Activated CD8-positive, alpha-beta memory T cell treated with anti-CD3 and anti-CD28 coated beads for 4 hours (primary cell): ENCODE measurements around the gene AACS.

Experiments used
- DNase-seq, 2 donors: peaks; one replicate each; pipeline ENCODE4 v3.0.0-alpha.2; 2020; ENCODE audit warnings: low read depth in 2 of 2

The AACS gene

DNA sequence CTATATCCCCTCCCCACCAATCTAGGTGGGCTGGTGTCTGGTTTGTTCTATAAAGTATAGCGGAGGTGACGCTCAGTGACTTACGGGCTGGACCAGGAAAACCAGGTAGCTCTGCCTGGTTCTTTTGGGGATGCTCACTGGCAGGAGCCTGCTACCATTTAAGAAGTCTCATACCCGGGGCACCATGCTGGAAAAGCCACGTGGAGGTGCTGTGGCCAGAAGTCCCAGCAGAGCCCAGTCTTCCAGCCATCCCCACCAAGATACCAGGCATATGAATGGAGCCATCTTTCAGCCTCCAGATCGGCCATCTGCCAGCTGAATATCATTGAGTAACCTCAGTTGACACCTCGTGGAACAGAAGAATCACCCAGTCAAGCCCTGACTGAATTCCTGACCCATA is 87.2 kb downstream of the AACS start:
- no peak for DNase-seq

DNA sequence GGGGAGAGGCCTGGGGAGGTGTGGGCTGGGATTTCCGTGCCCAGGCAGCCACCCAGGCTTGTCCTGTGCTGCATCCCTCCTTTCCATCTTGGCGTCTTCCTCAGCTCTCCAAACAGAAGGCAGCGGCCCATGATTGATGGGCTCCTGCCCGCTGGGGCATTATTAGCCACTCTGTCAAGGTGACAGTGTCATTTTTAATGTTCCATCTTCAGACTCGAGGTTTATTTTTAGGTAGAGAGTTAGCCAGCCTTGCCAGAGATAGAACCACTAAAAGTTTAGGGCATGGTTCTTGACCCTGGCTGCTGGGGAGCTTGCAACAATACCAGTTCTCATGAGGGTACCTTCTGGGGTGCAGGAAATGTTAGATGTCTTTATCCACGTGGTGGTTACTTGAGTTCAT is 90.1 kb downstream of the AACS start:
- no peak for DNase-seq

DNA sequence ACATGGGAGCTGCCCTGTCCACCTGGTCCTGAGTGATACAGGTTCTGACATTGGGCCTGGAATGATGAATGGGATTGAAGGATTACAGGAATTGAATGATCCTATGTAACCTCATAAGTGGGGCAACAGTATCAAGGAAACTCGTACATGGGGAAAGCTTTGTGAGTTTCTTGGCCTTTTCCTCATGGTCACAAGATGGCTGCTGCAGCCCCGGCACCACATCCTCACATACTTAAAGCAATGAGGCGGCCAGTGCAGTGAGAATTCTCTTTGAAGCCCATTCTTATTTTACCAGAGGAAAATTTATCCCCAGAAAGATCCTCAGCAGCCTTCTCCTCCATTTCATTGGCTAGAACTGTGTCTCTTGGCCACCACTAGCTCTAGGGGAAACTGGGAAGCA is 91.9 kb downstream of the AACS start:
- no peak for DNase-seq

DNA sequence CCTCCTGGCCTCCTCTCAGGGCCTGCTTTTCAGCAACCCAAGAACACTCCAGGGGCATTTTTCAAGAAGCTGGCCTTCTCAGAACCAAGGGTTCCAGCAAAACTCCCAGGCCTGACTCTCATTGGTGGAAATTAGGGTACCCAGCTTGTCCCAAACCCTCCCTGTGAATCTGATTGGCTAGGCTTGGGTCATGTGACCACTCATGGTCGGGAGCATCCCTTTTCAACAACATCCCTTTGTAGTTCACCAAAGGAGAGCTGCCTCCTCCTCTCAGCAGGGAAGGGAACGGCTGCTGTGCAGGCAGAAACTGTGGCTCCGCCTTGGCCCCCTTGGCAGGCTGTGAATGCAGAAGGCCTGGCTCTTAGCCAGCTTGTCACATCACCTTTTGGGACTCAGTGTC is 94.5 kb downstream of the AACS start:
- DNase-seq = no peak

DNA sequence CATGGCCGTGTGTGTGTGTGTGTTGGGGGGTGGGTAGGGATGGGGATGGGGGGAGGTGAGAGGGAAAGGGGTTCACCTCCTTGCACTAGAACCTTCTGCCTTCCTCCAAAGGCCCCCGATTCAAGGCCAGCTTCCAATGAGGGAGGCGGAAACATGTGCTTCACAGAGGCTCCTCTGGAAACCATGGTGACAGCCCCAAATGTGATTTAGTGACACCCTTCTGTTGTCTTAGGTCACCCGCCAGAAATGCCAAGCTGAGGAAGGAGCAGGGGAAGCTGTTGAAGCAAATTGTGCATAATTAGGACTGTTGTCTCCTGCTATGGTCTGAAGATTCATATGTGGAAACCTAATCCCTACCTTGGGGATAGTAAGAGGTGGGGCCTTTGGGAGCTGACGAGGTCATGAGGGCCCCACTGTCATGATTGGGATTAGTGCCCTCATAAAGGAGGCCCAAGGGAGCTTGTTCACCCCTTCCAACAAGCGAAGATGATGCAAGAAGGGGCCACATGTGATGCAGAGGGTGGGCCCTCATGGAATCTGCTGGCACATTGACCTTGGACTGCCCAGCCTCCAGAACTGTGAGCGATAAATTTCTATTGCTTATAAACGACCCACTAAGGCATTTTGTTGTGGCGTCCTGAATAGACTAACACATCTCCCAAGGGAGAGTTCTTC is 95.2 kb downstream of the AACS start:
- no peak for DNase-seq

DNA sequence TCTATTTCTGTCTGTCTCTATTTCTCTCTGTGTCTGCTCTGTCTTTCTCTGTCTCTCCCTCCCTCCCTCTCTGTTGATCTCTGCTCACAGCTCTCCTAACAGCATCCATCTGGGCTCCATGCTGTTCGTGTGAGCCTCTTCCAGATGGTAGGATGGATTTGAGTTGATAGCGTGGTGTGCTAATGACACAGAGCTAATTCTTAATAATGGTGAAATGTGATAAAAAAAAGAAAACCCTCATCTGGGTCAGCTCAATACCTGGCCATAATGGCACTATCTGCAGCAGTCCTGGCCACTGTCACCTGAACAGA is 96.4 kb downstream of the AACS start:
- DNase-seq = no peak

DNA sequence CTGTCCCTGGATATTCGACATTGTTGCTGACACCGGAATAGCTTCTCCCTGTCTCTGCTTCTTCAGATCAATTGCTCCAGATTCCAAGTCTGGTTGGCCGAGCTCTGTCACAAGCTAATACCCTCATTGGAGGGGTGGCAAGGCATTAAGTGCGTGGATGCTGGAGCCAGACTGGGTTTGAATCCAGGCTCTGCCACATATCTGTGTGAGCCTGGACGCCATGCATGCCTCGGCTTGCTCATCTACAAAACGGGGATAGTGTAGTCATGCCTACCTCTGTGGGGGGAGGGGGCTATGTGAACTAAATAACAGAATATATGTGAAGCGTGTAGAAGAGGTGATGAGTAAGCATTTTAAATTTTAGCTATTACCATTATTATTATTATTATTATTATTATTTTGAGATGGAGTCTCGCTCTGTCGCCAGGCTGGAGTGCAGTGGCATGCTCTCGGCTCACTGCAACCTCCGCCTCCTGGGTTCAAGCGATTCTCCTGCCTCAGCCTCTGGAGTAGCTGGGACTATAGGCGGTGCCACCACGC is 97.3 kb downstream of the AACS start:
- no peak for DNase-seq

DNA sequence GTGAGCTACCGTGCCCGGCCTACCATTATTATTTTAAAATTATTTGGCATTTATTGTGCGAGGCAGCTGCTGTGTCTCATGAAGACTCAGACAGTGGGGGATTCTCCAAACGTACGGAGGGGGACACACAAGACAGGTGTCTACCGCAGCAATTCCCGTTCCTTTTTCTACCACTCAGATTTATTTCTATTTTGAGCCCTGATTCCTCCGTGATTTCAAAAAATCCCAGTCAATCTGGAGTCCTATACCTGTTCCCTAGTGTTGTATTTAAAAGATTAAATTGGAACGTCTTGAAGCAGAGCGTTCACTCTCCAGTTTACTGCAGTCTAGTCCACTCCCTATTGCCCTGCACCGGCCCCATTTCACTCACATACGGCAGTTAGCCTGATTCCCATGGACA is 97.9 kb downstream of the AACS start:
- no peak for DNase-seq

DNA sequence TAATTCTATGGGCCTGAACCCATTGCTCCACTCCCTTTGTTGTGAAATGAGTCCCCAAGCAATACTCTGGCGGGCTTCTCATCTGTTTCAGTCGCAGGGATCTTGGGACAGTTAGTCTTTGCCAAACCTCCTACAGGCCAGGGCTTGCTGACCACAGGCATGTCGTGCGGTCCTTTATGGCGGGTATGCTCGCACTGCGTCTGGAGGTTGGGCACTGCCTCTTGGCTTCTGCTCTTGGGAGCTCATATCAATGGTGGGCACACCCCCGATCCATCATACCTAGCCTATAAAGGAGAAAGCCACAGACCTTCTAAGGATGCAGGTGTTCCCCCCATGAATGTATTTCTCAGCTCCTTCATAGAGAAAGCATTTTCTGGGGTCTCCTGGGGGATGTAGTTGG is 99.3 kb downstream of the AACS start:
- no peak for DNase-seq

DNA sequence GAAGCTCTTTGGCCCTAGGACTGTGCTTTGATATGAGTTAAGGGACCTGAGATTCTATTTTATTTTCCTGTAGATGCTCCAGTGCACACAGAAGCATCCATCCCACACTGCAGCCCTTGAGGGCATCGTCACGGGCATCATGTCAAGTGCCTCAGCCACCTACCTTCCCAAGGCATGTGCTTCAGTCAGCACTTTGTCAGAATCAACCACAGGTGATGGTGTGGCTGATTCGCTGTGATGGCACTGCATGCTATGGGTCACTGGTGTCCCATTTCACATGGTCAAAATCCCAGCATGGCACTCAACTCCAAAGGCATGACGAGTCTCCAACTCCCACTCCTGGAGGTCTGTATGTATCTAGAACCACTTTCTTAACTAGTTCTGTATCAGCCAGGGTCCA is 100.8 kb downstream of the AACS start:
- DNase-seq = no peak

DNA sequence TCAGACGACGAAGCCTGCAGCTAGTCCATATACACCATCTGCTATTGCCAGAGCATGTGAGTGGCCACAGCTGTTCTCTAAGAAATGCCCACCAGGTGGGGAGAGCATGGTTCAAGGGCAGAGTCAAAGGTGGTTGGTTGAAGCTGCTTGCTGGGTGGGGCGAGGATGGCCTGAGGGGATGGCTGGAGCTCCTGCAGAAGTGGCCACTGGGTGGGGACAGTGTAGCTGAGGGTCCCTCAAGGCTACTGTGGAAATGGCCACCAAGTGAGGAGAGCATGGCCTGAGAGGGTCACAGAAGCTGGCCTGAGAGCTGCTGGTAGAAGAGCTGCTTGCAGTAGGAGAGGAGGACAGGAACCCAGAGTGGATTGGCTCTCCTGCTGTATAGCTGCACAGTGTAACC is 102.4 kb downstream of the AACS start:
- no peak for DNase-seq

DNA sequence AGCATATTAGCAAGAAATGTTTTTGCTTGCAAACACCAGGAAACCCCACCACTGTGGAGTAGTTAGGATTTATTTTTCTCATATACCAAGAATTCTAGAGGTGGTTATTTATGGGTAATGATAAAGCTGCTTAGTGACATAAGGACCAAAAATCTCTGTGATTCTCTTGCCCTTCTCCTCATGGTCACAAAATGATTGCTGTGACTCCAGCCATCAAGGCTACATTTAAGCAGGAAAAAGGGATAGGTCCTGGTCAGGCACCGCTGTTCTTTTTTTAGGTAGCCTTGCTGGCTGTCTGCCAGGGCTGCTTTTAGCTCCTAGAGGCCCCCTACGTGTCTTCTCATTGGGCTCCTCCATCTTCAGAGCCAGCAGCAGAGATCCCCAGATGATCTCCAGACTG is 104.2 kb downstream of the AACS start:
- no peak for DNase-seq

DNA sequence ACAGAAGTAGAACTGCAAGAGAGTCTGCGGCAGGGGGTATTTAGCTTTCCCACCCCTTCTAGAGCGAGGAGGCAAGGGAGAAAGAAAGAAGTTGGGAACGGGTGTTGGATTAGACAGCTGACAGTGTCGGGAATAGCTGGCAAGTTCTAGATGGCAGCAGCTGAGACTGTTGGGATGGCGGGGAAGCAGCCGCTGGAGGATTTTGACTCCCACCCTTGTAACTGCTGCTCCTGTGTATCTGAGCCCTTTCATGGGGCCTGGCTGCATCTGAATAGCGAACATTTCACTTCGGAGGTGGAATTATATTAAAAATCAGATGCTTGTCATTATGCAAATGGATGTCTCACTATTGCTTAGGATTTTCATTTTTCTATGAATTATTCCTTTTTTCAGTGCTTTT is 104.6 kb downstream of the AACS start:
- DNase-seq = no peak

DNA sequence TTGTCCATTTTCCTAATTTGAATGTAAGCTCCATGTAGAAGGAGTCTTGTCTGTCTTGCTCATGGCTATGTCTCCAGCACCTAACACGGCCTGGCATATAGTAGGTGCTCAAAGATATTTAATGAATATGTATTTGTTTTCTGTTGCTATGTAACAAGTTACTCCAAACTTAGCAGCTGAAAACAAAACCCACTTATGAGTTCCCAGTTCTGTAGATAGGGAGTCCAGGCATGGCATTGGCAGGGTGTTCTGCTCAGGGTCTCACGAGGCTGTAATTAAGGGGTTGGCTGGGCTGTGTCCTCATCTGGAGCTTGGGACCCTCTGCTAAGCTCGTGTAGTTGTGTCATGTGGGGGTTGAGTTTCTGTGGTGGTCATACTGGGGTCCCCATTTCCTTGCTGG is 106.0 kb downstream of the AACS start:
- no peak for DNase-seq

DNA sequence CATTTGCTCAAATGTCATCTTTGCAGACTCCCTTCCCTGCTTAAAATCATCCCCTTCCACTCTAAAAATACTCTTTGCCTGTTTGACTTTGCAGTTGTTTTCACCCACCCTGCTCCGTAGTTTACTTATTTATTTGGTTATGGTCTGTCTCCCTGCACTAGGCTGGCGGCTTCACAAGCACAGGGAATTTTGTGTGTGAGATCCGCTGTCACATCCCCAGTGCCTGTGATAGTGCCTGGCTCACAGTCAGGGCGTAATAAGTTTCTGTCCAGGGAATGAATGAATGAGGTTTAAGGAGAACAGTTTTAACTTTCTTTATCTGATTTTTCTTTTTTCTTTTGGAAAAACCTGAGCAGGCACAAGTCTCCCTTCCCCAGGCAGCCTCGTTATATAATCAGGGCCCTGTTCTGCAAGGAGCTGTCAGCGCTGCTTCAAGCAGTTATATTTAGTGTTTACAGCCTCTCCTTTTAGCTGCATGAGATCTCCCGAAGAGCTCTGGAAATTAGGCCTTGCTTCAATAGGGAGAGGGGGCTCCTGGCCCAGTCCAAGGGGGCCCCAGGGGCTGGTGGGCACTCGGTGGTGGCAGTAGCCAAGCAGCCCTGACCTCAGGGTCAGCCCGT is 107.1 kb downstream of the AACS start:
- no peak for DNase-seq

DNA sequence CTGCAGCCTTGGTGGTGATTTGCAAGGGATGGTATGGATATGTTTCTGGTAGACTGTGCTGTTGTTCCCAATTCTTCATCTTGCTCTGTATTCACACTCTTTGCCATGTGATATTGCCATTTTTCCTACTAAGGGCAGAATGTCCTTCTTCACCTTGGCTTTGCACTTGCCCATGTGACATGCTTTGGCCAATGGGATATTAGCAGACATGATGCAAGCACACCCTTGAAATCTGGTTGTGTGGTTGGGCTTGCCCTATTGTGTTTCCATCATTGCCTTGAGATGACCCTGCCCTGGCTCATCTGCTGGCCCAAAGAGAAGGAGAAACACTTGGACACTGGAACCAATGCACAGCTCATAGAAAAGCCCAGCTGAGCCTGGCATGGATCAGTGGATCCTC is 110.3 kb downstream of the AACS start:
- no peak for DNase-seq

DNA sequence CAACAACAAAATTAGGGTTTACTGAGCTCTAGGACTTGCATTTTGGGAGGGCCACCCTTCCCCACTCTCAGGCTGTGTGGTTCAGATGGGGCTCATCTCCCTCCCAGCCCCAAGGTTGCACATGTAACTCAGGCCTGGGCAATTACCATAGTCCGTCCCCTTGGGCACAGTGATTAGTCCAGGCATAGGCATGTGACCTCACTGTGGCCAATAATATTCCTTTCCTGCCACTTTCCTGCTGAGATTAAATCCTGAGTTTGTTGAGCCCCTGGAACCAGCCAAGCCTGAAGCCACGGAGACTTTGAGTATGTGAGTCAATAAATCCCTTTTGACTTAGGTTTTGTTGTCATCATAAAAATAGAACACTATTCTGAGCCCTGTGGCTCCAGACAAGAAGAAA is 113.0 kb downstream of the AACS start:
- DNase-seq = no peak

DNA sequence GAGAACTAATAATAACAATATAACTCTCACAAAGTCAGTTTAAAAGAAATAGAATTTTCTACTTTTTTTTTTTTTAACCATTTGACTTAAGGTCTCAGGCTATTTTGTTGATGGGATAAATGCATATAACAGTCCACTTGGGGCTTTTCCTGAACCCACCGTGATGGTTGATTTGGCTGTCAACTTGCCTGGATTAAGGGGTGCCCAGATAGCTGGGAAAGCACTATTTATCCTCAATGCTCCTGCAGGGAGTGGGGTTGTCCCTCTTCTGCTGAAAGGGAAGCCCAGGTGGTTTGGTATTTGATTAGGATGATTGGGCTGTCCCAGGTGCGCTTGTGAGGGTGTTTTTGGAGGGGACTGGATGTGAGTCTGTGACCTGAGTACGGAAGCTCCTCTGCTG is 114.9 kb downstream of the AACS start:
- no peak for DNase-seq

DNA sequence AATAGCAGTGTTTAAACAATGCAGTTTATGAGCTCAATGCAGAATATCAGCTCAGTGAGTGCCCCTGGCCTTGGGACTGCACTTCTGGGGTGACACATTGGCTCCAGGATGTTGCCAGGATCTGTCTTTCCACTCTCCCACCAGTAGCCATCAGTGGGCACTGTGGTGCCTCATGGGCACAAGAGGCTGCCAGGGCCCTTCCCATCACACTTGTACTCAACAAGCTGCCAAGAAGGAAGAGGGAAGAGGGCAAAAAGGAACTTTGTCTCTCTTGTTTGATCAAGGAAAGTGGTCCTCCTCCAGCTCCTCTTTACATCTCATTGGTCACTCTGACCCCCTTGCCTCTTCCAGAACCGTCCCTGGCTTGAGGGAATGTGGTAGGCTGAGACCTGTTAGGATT is 115.9 kb downstream of the AACS start:
- no peak for DNase-seq

DNA sequence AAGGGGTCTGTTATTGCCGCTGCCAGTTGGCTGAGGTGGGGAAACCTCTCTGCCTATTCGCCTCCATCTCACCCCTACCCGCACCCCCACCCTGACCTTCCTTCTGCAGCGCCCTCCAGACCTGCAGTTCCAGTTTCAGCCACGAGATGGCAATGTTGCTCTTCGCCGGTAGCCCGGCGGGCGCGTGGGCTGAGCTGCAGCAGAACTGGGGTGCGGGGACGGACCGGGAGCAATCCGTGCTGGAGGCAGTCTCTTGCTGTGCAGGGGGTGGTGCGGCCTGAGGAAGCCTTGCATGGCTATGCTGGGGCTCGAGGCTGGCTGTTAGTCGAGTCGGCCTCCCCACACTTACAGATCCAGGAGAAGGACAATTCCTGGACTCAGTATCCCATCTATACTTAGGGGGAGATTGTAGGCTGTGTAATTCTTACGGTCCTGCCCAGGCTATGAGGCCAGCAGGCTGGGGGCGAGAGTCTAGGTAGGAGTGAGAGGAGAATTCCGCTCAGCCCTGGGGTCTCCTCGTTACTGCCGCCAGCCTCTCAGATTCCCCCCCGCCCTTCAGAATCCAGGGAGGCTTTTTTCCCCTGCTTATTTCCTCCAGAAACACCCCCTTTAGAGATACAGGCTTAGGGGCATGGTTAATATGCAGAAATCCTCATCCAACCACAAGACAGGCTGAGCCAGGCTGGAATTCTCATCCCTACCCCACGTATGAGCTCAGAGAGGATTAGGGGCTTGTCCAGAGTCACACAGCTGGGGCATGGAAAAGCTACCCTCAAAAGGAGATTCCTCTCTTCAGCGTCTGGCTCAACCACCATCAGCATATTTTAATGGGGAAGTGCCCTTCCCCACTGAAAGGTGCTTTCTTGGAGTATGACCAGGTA is 118.2 kb downstream of the AACS start:
- peak; percentile 53 to 60 for DNase-seq

DNA sequence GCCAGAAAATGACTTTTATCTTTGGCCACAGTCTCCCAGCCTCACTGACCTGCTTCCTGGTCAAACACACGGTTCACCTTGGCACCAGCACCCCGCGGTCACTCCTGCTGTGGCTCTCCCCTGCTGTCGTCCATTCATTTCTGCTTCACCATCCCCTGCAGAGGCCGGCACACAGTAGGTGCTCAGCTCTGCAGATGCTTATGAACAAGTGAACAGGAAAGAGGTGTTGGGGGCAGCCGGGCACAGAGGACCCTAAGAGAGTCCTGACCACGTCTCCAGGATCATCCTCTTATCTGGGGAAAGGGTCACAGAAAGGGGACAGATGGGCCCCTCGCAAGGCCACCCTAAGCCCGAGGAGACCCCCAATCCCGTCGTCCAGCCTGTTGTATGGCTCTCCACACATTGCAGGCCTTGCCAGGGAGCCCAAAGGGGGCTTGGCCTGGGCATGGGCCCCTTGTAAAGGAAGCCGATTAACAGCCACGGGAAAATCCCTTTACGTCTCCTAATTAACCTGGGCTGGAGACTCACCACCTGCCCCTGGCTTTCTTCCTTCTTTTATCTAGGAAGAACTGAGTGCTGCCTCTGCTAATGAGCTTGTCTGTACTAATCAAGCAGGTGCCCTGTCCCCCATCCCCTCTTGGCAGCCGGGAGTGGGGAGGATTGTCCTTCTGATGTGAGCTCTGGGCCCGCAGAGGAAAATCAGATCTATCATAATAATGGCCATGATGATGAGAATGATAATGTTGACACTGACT is 119.2 kb downstream of the AACS start:
- DNase-seq = no peak

DNA sequence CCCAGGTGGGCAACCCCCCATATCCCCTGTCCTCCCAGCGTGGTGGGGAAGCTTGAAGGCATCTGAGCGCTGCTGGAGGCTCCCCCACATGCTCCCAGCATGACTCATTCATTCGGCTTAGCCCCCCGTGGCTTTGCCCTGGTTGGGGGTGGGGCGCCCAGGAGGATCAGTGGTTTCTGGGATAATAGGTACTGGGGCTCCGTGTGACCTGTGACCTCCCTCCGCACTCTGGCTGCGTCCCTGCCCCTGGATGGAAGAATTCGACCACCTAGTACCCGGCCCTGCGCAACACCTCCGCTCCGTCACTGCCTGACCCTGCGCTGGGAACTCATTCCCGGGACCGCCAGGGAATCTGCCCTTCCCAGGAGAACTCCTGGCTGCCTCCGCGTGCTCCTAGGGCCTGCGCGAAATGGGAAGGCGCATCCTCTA is 120.1 kb downstream of the AACS start:
- DNase-seq = no peak
